ENCODE results near the gene SORBS1.
A peak's percentile ranks its signal among the peaks of the same experiment; 100 is the strongest.

SORBS1 gene

GRCh38 chr10:95513941-95514392, 47.2 kb downstream of the SORBS1 start:
- DNase-seq (ENCODE audit: low spot score): peak; percentile 67

GRCh38 chr10:95513008-95513589, 48.1 kb downstream of the SORBS1 start:
- DNase-seq (ENCODE audit: low spot score): no peak

GRCh38 chr10:95511314-95511713, 49.9 kb downstream of the SORBS1 start:
- no peak for DNase-seq (ENCODE audit: low spot score)

GRCh38 chr10:95509251-95509650, 51.9 kb downstream of the SORBS1 start:
- DNase-seq (ENCODE audit: low spot score): no peak

GRCh38 chr10:95508730-95509129, 52.4 kb downstream of the SORBS1 start:
- no peak for DNase-seq (ENCODE audit: low spot score)

GRCh38 chr10:95506056-95506737, 55.0 kb downstream of the SORBS1 start:
- DNase-seq (ENCODE audit: low spot score): no peak

- no peak for DNase-seq (ENCODE audit: low spot score)
Observed at GRCh38 chr10:95505641-95506040, 55.5 kb downstream of the SORBS1 start.

GRCh38 chr10:95505084-95505610, 56.0 kb downstream of the SORBS1 start:
- DNase-seq (ENCODE audit: low spot score): no peak

GRCh38 chr10:95504246-95504691, 56.9 kb downstream of the SORBS1 start:
- DNase-seq (ENCODE audit: low spot score): peak; percentile 79

- DNase-seq (ENCODE audit: low spot score): no peak
Observed at GRCh38 chr10:95503526-95503925, 57.6 kb downstream of the SORBS1 start.

- no peak for DNase-seq (ENCODE audit: low spot score)
Observed at GRCh38 chr10:95503001-95503400, 58.2 kb downstream of the SORBS1 start.

- no peak for DNase-seq (ENCODE audit: low spot score)
Observed at GRCh38 chr10:95502377-95502776, 58.8 kb downstream of the SORBS1 start.

GRCh38 chr10:95501203-95502094, 59.7 kb downstream of the SORBS1 start:
- DNase-seq (ENCODE audit: low spot score): no peak

GRCh38 chr10:95500649-95501048, 60.5 kb downstream of the SORBS1 start:
- DNase-seq (ENCODE audit: low spot score): no peak

- no peak for DNase-seq (ENCODE audit: low spot score)
Observed at GRCh38 chr10:95500097-95500496, 61.1 kb downstream of the SORBS1 start.

GRCh38 chr10:95499482-95499989, 61.6 kb downstream of the SORBS1 start:
- DNase-seq (ENCODE audit: low spot score): no peak

- DNase-seq (ENCODE audit: low spot score): no peak
Observed at GRCh38 chr10:95496951-95497350, 64.2 kb downstream of the SORBS1 start.

- no peak for DNase-seq (ENCODE audit: low spot score)
Observed at GRCh38 chr10:95496246-95496911, 64.8 kb downstream of the SORBS1 start.

- no peak for DNase-seq (ENCODE audit: low spot score)
Observed at GRCh38 chr10:95493862-95494261, 67.3 kb downstream of the SORBS1 start.

- DNase-seq (ENCODE audit: low spot score): no peak
Observed at GRCh38 chr10:95487994-95488393, 73.2 kb downstream of the SORBS1 start.

GRCh38 chr10:95485056-95485844, 75.9 kb downstream of the SORBS1 start:
- no peak for DNase-seq (ENCODE audit: low spot score)
